HG03108 (cell line): Measurements from ENCODE around the gene PACSIN2.
"Not testable (repeated sequence)": the region's sequence is repeated elsewhere in the genome, so short reads cannot be mapped to it uniquely, and the experiment has no call there.

Experiments used
- ATAC-seq: cut with Tn5 transposase; IDR thresholded peaks from one replicate; pipeline ENCODE4 v1.9.1; 2021; ENCODE audit warnings: moderate library complexity; ENCODE audit not compliant: unreplicated experiment

The PACSIN2 gene

GRCh38 chr22:42992886-42993479, 22.0 kb downstream of the PACSIN2 start:
- ATAC-seq = no peak

GRCh38 chr22:42992092-42992491, 22.9 kb downstream of the PACSIN2 start:
- no peak for ATAC-seq

GRCh38 chr22:42991010-42991651, 23.8 kb downstream of the PACSIN2 start:
- no peak for ATAC-seq

GRCh38 chr22:42990131-42990838, 24.7 kb downstream of the PACSIN2 start:
- no peak for ATAC-seq

- ATAC-seq = no peak
Measured at GRCh38 chr22:42986115-42986514, 28.8 kb downstream of the PACSIN2 start.

GRCh38 chr22:42985531-42985905, 29.4 kb downstream of the PACSIN2 start:
- ATAC-seq = no peak

GRCh38 chr22:42984814-42985530, 30.0 kb downstream of the PACSIN2 start:
- ATAC-seq = no peak

GRCh38 chr22:42984397-42984796, 30.6 kb downstream of the PACSIN2 start:
- no peak for ATAC-seq

- ATAC-seq = no peak
Measured at GRCh38 chr22:42983470-42983869, 31.5 kb downstream of the PACSIN2 start.

GRCh38 chr22:42979606-42980005, 35.3 kb downstream of the PACSIN2 start:
- no peak for ATAC-seq

- no peak for ATAC-seq
Measured at GRCh38 chr22:42978453-42979103, 36.4 kb downstream of the PACSIN2 start.

GRCh38 chr22:42977569-42977968, 37.4 kb downstream of the PACSIN2 start:
- ATAC-seq = no peak

GRCh38 chr22:42976217-42976933, 38.6 kb downstream of the PACSIN2 start:
- no peak for ATAC-seq

- ATAC-seq = no peak
Measured at GRCh38 chr22:42974223-42974622, 40.7 kb downstream of the PACSIN2 start.

- no peak for ATAC-seq
Measured at GRCh38 chr22:42973536-42973881, 41.4 kb downstream of the PACSIN2 start.

- ATAC-seq = no peak
Measured at GRCh38 chr22:42972649-42973535, 42.1 kb downstream of the PACSIN2 start.

GRCh38 chr22:42971473-42971860, 43.5 kb downstream of the PACSIN2 start:
- ATAC-seq = not testable (repeated sequence)

GRCh38 chr22:42970029-42970428, 44.9 kb downstream of the PACSIN2 start:
- ATAC-seq = no peak

GRCh38 chr22:42969348-42969975, 45.5 kb downstream of the PACSIN2 start:
- no peak for ATAC-seq
